ENCODE results near the gene SPO11.

SPO11 gene

GRCh38 chr20:57379263-57379647 lies 49.7 kb downstream of the SPO11 start:
- no peak for DNase-seq

- no peak for DNase-seq
These were observed 50.6 kb downstream of the SPO11 start for GRCh38 chr20:57380081-57380750.

GRCh38 chr20:57381596-57382503 lies 52.2 kb downstream of the SPO11 start:
- peak; percentile 91 for DNase-seq

DNA sequence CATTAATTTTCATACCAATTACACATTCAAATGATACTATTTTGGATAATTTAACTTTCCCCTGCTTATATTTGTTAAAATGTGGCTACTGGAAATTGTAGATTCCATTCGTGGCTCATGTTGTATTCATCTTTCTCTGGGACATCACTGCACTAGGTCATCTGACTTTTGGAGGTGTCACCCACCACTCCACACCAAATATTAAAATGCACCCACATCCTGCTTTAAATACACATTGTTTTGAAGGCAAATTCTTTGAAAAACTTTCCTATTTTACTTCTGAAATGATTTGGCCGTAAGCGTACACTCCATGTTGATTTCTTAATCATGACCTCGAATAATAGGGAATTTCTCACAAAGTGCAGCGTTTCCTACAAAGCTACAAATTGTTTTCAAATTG lies 52.9 kb downstream of the SPO11 start:
- DNase-seq, result no peak

DNA sequence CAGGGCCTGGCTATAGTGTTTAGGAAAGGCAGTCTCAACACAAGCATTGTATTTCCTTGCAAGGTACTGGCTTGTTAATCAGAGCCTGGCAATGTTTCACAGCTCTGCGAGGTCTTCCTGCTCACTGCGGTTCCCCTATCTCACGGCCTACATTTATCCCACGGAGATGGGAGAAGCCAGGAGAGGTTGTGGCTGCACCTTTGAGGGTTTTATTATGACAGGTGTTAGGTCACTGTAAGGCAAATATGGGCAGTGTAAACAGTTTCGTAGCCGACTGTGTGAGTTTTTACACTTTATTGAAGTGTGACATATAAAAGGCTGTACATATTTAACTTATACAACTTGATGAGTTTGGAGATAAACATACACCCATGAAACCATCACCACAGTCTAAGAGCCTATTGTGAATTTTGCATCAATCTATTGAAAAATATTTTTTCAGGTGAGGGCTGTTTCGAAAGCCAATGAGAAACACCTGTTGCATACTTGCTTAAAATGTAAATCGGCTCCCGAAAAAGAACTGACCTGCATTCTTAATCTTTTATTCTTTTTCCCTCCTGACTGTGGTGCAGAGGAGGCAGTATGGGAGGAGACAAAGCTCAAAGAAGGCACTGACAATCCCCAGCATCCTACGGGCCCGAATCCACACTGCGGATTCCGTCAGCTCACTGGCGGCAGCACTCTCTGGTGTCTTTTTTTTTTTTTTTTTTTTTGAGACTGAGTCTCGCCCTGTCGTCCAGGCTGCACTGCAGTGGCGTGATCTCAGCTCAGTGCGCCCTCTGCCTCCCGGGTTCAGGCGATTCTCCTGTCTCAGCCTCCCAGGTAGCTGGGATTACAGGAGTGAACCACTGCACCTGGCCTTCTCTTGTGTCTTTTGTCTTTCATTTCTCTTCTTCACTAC lies 54.1 kb downstream of the SPO11 start:
- no peak for DNase-seq

- no peak for DNase-seq
These were observed 54.9 kb downstream of the SPO11 start for GRCh38 chr20:57384486-57384885.

DNA sequence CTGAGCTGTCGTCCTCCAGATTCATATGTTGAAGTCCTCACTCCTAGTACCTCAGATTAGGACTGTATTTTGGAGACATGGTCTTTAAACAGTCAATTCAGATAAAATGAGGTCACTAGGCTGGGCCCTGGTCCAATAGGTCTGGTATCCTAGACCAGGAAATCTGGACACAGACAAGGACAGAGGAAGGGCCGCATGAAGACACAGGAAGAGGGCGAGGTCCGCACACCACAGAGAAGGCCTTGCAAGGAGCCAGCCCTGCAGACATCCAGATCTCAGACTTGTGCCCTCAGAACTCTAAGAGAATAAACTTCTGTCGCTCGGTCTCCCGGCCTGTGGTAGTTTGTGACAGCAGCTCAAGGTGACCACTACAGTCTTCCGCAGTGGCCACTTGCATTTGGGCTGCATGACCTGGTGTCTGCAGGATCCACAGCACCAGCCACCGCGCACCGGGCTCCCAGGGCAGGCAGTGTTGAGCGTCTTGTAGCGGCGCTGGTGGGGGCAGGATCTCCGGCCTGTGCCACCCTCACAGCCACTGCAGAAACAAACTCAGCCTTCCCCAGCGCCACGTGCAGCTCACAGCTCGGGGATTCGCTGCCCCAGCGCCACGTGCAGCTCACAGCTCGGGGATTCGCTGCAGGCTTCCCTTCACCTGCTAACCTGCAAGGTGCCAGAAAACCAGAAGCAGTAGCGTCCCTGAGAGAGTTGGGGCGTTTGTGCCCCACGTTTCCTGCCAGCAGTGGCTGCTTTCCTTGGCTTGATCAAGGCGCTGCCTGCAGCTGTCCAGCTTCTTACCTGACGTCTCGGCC lies 55.6 kb downstream of the SPO11 start:
- no peak for DNase-seq

- no peak for DNase-seq
These were observed 56.3 kb downstream of the SPO11 start for GRCh38 chr20:57385940-57386339.

GRCh38 chr20:57386762-57387161 lies 57.2 kb downstream of the SPO11 start:
- DNase-seq, result no peak

- DNase-seq, result no peak
These were observed 57.9 kb downstream of the SPO11 start for GRCh38 chr20:57387463-57387862.

DNA sequence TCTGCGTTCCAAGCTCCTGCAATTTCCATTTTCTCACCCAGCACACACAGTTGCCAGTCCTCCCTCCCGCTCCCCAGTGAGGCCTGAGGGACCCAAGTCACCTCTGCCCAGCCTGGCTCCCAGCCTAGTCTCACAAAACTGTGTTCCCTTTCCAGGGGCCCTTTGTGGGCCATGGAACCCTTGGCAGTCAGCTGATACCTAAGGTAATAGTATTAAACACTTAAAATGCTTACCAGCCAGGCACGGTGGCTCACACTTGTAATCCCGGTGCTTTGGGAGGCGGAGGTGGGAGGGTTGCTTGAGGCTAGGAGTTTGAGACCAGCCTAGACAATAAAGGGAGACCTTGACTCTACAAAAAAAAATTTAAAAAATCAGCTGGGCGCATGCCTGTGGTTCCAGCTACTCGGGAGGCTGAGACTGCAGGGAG lies 58.4 kb downstream of the SPO11 start:
- no peak for DNase-seq

GRCh38 chr20:57388953-57389694 lies 59.5 kb downstream of the SPO11 start:
- DNase-seq, result peak; percentile 83

DNA sequence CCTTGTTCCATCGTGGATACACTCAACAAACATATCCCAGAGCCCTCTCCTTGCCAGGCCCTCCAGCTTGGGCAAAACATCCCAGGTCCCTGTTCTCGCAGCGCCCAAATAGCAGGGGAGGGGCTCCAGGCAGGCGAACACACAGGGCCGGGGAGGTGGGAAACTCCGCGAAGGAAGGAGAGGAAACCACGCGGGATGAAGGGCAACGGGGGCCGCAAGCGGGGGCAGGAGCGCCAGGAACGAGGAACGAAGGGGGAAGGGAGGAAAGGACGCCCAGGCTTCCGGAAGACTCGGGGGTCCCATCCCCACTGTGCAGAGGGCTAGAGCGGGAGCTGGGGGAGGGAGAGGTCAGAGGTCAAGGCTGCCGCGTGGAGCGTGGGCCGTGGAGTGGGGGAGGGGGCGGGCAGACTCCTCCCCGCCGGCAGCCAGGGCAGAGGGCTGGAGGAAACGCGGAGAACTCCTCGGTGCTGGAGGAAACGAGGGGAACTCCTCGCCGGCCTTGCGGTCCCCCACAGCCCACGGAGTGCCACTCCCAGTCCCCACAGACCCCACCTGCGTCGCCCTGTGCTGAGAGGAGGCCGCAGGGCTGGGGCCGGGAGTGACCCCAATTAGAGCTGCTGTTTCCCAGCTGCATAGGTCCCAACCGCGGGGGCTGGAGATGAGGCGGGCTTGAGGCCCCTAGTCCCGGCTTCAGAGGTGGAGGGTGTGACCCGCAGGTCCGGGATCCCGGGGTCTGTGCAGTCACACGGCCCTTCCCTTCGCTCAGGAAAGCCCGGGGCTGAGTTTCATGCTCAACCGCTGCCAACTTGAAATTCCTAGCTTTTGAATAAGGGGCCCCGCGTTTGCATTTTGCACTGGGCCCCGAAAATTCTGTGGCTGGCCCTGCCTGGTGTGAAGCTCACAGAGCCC lies 60.3 kb downstream of the SPO11 start:
- peak; percentile 86 for DNase-seq

DNA sequence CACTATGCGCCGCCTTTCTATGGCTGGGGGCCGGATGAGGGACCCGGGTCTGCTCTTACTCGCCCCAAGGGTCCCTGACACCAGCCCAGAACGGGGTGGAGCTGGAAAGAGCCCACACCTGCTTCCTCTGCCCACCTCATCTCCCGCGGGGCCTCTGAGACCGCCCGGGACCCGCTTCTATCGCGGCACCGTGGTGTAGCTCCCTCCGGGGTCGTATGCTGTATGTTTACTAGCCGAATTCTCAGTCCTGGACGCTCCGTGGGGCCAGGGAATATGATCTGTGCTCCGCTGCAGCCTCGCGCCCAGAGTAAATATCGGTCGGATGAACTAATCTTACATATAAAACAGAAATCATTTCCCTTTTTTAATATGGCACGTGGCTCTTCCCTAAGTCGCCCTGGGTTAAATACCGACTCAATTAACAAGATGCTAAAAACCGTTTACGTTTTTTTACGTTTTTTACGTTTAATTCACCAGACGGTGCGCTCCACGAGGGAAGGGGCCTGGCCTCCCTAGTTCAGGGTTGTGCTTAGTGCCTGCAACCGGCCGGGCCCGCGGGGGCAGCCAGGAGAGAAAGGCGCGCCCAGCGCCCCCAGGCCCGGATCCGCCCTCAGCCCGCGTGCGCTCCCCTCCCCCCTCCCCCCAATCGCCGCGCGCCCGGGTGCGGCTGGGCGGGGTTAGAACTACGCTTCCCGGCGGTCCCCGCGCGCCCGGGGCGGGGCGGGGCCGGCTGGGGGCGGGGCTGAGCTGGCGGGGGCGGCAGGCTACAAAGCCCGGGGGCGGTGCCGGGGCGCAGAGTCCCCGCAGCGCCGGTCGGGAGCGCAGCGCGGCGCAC lies 61.2 kb downstream of the SPO11 start, which contains the start of gene RBM38:
Gene RBM38 (plus strand): TSS at position 793 of the 835 bp plus-strand sequence. CDS start 186 bp downstream, outside the sequence.
- peak; percentile 94 for DNase-seq

GRCh38 chr20:57391439-57392301 lies 62.1 kb downstream of the SPO11 start:
- peak; percentile 75 for DNase-seq

DNA sequence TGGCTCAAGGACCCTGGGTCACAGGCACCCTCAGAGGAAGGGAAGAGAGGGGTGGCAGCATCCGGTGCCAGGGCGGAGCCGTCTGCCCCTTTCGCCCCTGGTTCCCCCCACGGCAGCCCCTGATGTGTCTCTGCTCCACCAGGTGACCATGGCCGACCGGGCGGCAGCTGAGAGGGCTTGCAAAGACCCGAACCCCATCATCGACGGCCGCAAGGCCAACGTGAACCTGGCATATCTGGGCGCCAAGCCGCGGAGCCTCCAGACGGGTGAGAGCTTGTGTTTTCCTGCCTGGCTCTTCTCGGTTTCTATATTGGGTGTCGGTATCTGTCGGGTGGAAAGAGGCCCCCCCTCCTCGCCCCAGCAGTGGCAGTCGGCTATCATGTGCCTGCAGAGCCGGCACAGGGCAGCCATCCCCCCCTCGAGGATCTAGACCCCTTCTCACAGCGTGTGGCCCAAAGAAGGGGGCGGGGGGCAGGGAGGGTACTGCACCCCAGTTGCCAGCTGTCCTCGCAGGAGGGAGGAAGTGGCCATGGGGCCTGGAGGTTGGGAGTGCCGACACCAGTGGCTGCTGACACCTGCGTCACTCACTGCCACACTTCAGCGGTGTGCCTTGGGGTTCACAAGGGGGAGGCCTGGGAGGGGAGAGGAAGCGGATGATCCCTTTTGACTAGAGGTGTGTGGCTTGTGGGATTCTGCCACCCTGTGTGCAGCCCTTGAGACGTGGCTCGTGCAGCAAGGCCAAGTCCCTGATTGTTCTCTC lies 63.1 kb downstream of the SPO11 start:
- peak; percentile 85 for DNase-seq
